ENCODE results near the gene AQP12B.

- TF ChIP-seq POLR2A (IDR thresholded peaks at IDR 0.05; ENCODE audit: low read length) (no peak), GATA1 (IDR thresholded peaks at IDR 0.05; ENCODE audit: low read depth, low read length) (no peak)
Observed at GRCh38 chr2:240727913-240728312, 45.2 kb upstream of the AQP12B start.
